Astrocyte (in vitro differentiated cells and primary cell): Measurements from ENCODE around the gene UBE2Z. TPM values are rescaled to one million over a fixed set of nuclear protein-coding genes. Genes with fewer than 3 reads are reported as not detected.

Source experiments
- DNase-seq: peaks from one replicate; pipeline ENCODE4 v3.0.0-alpha.2; 2010; ENCODE audit warnings: low read depth
- FAIRE-seq: peaks from 2 replicates; lab custom pipeline; 2011; peaks lifted over from hg19 to GRCh38; lab: Jason Lieb, UNC
- H2AFZ ChIP-seq: 2 replicates; pipeline ENCODE4 v1.6.0; 2012; ENCODE audit warnings: low read depth, low read length, inconsistent platforms
- H3K27ac ChIP-seq: 2 replicates; pipeline ENCODE4 v1.5.1; 2011; ENCODE audit warnings: low read depth, low read length, inconsistent platforms
- H3K27me3 ChIP-seq: 2 replicates; pipeline ENCODE4 v1.6.0; 2011; ENCODE audit warnings: low read length, inconsistent platforms; ENCODE audit not compliant: insufficient read depth
- H3K36me3 ChIP-seq: 2 replicates; pipeline ENCODE4 v1.5.1; 2011; ENCODE audit warnings: low read length, inconsistent platforms; ENCODE audit not compliant: insufficient read depth
- H3K4me1 ChIP-seq: 2 replicates; pipeline ENCODE4 v1.5.1; 2011; ENCODE audit warnings: low read length, inconsistent platforms; ENCODE audit not compliant: insufficient read depth
- H3K4me2 ChIP-seq: 2 replicates; pipeline ENCODE4 v1.6.0; 2012; ENCODE audit warnings: low read length, inconsistent platforms
- H3K4me3 ChIP-seq: 2 replicates; pipeline ENCODE4 v1.5.1; 2011; ENCODE audit warnings: low read depth, mild to moderate bottlenecking, low read length, inconsistent platforms; ENCODE audit not compliant: insufficient read depth
- H3K79me2 ChIP-seq: 2 replicates; pipeline ENCODE4 v1.6.0; 2012; ENCODE audit warnings: mild to moderate bottlenecking, low read length, inconsistent platforms; ENCODE audit not compliant: insufficient read depth
- H3K9ac ChIP-seq: 2 replicates; pipeline ENCODE4 v1.6.0; 2012; ENCODE audit warnings: mild to moderate bottlenecking, low read length, inconsistent platforms
- H3K9me3 ChIP-seq: 2 replicates; pipeline ENCODE4 v1.5.1; 2012; ENCODE audit warnings: low read depth, mild to moderate bottlenecking, low read length, inconsistent platforms; ENCODE audit not compliant: insufficient read depth
- H4K20me1 ChIP-seq: 2 replicates; pipeline ENCODE4 v1.6.0; 2012; ENCODE audit warnings: low read length, inconsistent platforms; ENCODE audit not compliant: insufficient read depth
- H3K27ac Mint-ChIP-seq: one replicate; pipeline ENCODE4 v1.8.0; 2021; ENCODE audit warnings: mild to moderate bottlenecking, mixed read lengths; ENCODE audit not compliant: unreplicated experiment
- H3K27me3 Mint-ChIP-seq: one replicate; pipeline ENCODE4 v1.8.0; 2021; ENCODE audit warnings: low read depth, mixed read lengths; ENCODE audit not compliant: unreplicated experiment
- H3K36me3 Mint-ChIP-seq: one replicate; pipeline ENCODE4 v1.8.0; 2021; ENCODE audit warnings: low read depth, mixed read lengths; ENCODE audit not compliant: unreplicated experiment
- H3K4me1 Mint-ChIP-seq: one replicate; pipeline ENCODE4 v1.8.0; 2021; ENCODE audit warnings: low read depth, mixed read lengths; ENCODE audit not compliant: unreplicated experiment
- H3K4me3 Mint-ChIP-seq: one replicate; pipeline ENCODE4 v1.8.0; 2021; ENCODE audit warnings: mild to moderate bottlenecking, moderate library complexity, mixed read lengths; ENCODE audit not compliant: unreplicated experiment
- H3K9me3 Mint-ChIP-seq: one replicate; pipeline ENCODE4 v1.8.0; 2021; ENCODE audit warnings: mild to moderate bottlenecking, mixed read lengths; ENCODE audit not compliant: unreplicated experiment
- CTCF ChIP-seq: IDR thresholded peaks from 2 replicates; pipeline ENCODE4 v1.5.1; 2011; ENCODE audit warnings: low read depth, mild to moderate bottlenecking, inconsistent platforms, low read length, moderate library complexity; ENCODE audit not compliant: insufficient read depth
- EZH2 ChIP-seq: IDR thresholded peaks from 2 replicates; pipeline ENCODE4 v1.6.1; 2012; ENCODE audit warnings: mild to moderate bottlenecking, low read length, inconsistent platforms; ENCODE audit not compliant: insufficient read depth
- total RNA-seq: library from RNA; stranded (reverse); gene quantifications from 2 replicates; pipeline ENCODE4 v1.2.1, GENCODE V29; 2021

UBE2Z gene
- total RNA-seq, 1 donor from 2014 or later: 103 TPM

GRCh38 chr17:48961516-48962233, 53.5 kb downstream of the UBE2Z start:
- Mint-ChIP-seq H3K9me3 (no peaks in the 10 kb centered on the region), H3K27ac (peak overlapping the region; percentile 84), H3K4me1 (peaks cover 21% of the 10 kb centered on the region), H3K36me3 (no peaks in the 10 kb centered on the region), H3K4me3 (peak overlapping the region; percentile 54), H3K27me3 (no peaks in the 10 kb centered on the region)
- H3K4me2 ChIP-seq: peak overlapping the region; percentile 77
- peak overlapping the region; percentile 79 for H2AFZ ChIP-seq
- no peak for TF ChIP-seq CTCF
- no peaks in the 10 kb centered on the region for H3K79me2 ChIP-seq
- H3K36me3 ChIP-seq: no peaks in the 10 kb centered on the region
- no peaks in the 10 kb centered on the region for H3K9me3 ChIP-seq
- H3K27me3 ChIP-seq: no peaks in the 10 kb centered on the region
- DNase-seq (peak; percentile 60), FAIRE-seq (no peak)
- no peaks in the 10 kb centered on the region for H4K20me1 ChIP-seq
- peak overlapping the region; percentile 62 for H3K27ac ChIP-seq
- peaks cover 16% of the 10 kb centered on the region for H3K4me1 ChIP-seq
- H3K4me3 ChIP-seq: peak overlapping the region; percentile 17
- H3K9ac ChIP-seq: peak overlapping the region; percentile 50

DNA sequence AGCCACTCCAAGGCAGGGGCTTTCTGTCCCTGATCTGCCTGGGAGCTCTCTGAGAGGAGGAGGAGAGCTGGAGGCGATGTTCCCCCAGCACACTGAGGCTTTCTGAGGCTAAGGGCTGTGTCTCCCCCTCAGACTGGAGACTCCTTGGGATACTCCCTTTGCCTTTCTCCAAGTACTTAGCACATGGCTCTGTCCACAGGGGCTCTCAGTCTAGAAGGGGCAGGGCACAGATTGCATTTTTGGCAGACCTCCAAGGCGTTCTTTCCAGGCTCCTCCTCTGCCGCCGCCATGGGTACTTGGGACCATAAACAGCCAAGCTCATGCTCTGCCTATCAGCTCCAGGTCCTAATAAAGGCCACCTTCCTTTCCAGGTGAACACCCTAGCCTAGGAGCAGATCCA, 62.0 kb downstream of the UBE2Z start:
- no peak overlapping the region for H3K4me3 Mint-ChIP-seq

More for the DNA sequence above, 62.0 kb downstream of the UBE2Z start:
- Histone ChIP-seq H3K4me2 (no peak overlapping the region), H3K9me3 (no peaks in the 10 kb centered on the region), H3K27me3 (no peaks in the 10 kb centered on the region), H2AFZ (peak overlapping the region; percentile 23), H3K4me1 (peaks cover 28% of the 10 kb centered on the region), H3K27ac (no peak overlapping the region), H3K9ac (no peak overlapping the region), H3K4me3 (no peak overlapping the region), H4K20me1 (no peaks in the 10 kb centered on the region), H3K36me3 (no peaks in the 10 kb centered on the region), H3K79me2 (no peaks in the 10 kb centered on the region)
- H3K9me3 Mint-ChIP-seq: no peaks in the 10 kb centered on the region
- no peaks in the 10 kb centered on the region for H3K27me3 Mint-ChIP-seq
- TF ChIP-seq EZH2 (no peak), CTCF (no peak)
- H3K36me3 Mint-ChIP-seq: no peaks in the 10 kb centered on the region
- H3K4me1 Mint-ChIP-seq: peaks cover 32% of the 10 kb centered on the region
- H3K27ac Mint-ChIP-seq: peak overlapping the region; percentile 62
- no peak for FAIRE-seq
- DNase-seq: no peak
